Effector memory CD4-positive, alpha-beta T cell (primary cell): ENCODE data around the gene TWIST2.
A peak's percentile ranks its signal among the peaks of the same experiment; 100 is the strongest.

ENCODE experiments used
- DNase-seq, 3 donors: peaks; one replicate each; pipeline ENCODE4 v3.0.0-alpha.2; 2020
- H3K27ac ChIP-seq: 2 replicates; pipeline ENCODE4 v1.7.0; 2013; ENCODE audit warnings: mild to moderate bottlenecking, low read length, moderate library complexity; ENCODE audit not compliant: insufficient read depth, poor library complexity, severe bottlenecking
- H3K27me3 ChIP-seq: replicated peaks from 2 replicates; pipeline ENCODE4 v1.7.0; 2013; ENCODE audit warnings: mild to moderate bottlenecking, low read length; ENCODE audit not compliant: insufficient read depth, control insufficient read depth, poor library complexity, severe bottlenecking
- H3K36me3 ChIP-seq: 2 replicates; pipeline ENCODE4 v1.7.0; 2013; ENCODE audit warnings: mild to moderate bottlenecking, low read length, moderate library complexity; ENCODE audit not compliant: control insufficient read depth, insufficient read depth
- H3K4me1 ChIP-seq: 2 replicates; pipeline ENCODE4 v1.7.0; 2013; ENCODE audit warnings: low read length, mild to moderate bottlenecking; ENCODE audit not compliant: control insufficient read depth, insufficient read depth, poor library complexity, severe bottlenecking
- H3K4me3 ChIP-seq: 2 replicates; pipeline ENCODE4 v1.7.0; 2013; ENCODE audit warnings: low read length, low read depth, mild to moderate bottlenecking; ENCODE audit not compliant: insufficient read depth, poor library complexity, severe bottlenecking
- H3K9me3 ChIP-seq: 2 replicates; pipeline ENCODE4 v1.7.0; 2013; ENCODE audit warnings: mild to moderate bottlenecking, low read length, moderate library complexity; ENCODE audit not compliant: control insufficient read depth

TWIST2 gene

DNA sequence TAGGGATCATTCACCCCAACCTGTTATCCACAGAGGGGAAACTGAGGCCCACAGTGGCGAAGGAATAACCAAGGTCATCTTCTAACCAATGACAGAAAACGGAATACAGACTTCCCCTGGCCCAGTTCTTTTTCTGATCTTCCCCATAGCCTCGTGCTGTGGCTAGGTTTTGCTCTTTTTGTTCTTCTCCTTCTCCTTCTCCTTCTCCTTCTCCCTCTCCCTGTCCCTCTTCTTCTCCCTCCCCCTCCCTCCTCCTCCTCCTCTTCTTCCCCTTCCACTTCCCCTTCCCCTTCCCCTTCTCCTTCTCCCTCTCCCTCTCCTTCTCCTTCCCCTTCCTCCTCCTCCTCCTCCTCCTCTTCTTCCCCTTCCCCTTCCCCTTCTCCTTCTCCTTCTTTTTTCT lies 12.9 kb upstream of the TWIST2 start:
- DNase-seq, result no peak
- Histone ChIP-seq H3K27ac (no peak overlapping the region), H3K4me1 (no peaks in the 10 kb centered on the region), H3K4me3 (no peak overlapping the region), H3K9me3 (no peaks in the 10 kb centered on the region), H3K27me3 (no peaks in the 10 kb centered on the region), H3K36me3 (no peaks in the 10 kb centered on the region)

DNA sequence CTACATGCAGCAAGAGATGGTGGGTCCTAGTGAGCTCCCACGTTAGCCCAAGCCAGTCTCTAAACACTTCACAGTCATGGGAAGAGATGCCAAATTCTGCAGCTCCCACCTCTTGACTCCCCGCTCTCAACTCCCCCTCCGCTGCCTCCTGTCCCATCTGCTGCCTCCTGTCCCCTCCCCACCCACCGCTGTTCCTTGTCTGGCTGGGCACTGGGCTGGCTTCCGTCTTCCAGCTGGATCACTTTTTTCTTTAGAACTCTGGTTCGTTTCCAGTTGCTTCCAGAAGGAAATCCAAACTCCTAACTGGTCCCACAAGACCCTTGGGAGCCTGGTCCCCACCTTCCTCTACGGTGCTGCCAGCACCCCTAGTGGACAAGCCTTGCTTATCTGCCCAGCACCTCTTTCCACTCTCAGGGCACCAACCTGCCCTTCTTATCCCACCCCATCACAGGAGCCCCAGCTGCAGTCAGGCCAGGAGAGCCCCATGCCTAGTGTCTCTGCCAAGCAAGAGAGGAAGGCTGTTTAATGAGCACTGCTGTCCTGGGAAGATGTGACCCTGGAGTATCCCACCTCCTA lies 12.1 kb upstream of the TWIST2 start:
- Histone ChIP-seq H3K4me1 (no peaks in the 10 kb centered on the region), H3K27ac (no peak overlapping the region), H3K4me3 (no peak overlapping the region), H3K27me3 (no peaks in the 10 kb centered on the region), H3K36me3 (no peaks in the 10 kb centered on the region), H3K9me3 (no peaks in the 10 kb centered on the region)
- no peak for DNase-seq

DNA sequence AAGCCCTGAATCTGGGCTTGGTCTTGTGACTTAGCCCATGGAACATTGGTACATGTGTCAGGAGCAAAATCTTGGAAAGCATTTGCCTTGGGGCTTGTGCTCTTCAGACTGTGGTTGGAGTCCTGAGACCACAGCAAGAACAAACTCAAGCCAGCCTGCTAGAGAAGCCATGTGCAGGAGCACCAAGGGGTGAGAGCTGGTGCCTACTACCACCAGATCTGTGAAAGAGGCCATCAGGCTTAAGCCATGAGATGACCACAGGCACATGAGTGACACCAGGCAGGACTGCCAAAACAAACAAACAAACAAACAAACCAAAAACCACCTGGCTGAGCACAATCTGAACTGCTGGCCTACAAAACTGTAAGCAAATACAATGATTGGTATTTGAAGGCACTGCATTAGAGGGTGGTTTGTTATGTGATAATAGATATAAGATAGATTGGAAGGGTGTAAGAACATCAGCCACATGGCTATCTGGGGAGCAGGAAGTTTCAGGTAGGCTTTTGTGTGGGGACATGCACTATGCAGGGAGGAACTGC lies 9.0 kb upstream of the TWIST2 start:
- Histone ChIP-seq H3K27ac (no peak overlapping the region), H3K4me3 (no peak overlapping the region), H3K9me3 (no peaks in the 10 kb centered on the region), H3K36me3 (no peaks in the 10 kb centered on the region), H3K4me1 (no peaks in the 10 kb centered on the region), H3K27me3 (no peaks in the 10 kb centered on the region)
- no peak for DNase-seq

DNA sequence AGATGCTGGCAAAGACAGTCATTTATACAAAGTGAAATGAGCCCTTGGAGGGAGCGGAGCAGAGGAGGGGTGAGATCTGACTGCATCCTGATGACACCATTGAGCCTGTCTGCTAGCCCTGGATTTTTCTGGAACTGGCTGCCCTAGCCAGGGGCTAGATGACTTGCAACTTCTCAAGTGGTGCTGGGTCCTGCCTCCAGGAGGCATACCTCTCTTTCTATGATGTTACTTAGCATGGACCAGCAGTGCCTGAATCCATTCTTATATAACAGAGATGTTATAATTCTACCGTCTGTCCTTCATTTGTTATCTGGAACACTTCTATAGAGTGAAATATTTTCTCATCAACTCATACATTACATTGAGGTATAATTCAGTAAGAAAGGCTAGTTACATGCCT lies 8.5 kb upstream of the TWIST2 start:
- Histone ChIP-seq H3K4me1 (no peaks in the 10 kb centered on the region), H3K36me3 (no peaks in the 10 kb centered on the region), H3K4me3 (no peak overlapping the region), H3K9me3 (no peaks in the 10 kb centered on the region), H3K27ac (no peak overlapping the region), H3K27me3 (no peaks in the 10 kb centered on the region)
- DNase-seq, result no peak

DNA sequence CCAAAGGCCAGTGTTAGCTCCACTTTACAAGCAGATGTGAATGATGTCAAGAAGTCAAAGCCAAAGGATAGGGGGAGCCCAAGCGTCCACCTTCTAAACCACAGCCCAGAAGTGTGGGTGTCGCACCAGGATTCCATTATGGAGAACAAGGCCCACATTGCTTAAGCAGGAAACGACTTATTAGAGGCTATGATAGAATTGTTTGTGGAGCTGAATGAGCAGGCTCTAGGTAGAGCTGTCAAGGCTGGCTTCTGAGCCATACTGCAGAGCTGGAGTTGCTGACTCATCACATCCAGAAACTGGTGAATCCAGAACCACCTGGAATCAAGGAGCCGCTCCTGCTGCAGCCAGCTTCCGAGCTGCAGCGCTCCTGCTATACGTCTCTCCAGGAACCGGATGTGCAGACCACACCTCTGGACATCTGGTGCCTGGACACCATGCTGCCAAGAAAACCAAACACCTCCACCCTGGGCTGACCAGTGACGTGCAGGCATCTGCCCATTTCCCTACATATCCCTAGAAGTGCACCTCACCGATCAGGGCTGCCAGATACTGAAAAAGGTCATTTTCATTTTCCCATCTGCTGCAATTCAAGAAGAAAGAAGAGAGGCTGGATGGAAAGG lies 6.2 kb upstream of the TWIST2 start:
- Histone ChIP-seq H3K27ac (no peak overlapping the region), H3K9me3 (no peaks in the 10 kb centered on the region), H3K4me3 (no peak overlapping the region), H3K4me1 (no peaks in the 10 kb centered on the region), H3K27me3 (no peaks in the 10 kb centered on the region), H3K36me3 (no peaks in the 10 kb centered on the region)
- no peak for DNase-seq

DNA sequence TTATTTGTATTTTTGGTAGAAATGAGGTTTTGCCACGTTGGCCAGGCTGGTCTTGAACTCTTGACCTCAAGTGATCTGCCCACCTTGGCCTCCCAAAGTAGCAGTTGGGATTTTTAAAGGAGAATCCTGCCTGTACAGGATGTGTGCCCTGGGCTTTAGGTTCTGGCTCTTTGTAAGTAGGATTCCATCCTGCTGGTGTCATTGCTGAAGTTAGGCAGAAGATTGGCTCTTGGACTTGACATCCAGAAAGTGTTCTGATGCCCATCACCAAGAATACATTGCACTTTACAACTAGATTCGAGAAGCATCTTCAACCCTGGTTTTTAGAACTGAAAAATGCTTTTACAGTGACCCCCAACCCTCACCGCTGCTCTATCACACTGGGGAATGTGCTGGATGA lies 4.4 kb upstream of the TWIST2 start:
- no peaks in the 10 kb centered on the region for H3K9me3 ChIP-seq
- H3K4me1 ChIP-seq, result peaks cover 7% of the 10 kb centered on the region
- H3K36me3 ChIP-seq, result no peaks in the 10 kb centered on the region
- no peak overlapping the region for H3K4me3 ChIP-seq
- no peak overlapping the region for H3K27ac ChIP-seq
- H3K27me3 ChIP-seq, result no peaks in the 10 kb centered on the region
- no peak for DNase-seq

DNA sequence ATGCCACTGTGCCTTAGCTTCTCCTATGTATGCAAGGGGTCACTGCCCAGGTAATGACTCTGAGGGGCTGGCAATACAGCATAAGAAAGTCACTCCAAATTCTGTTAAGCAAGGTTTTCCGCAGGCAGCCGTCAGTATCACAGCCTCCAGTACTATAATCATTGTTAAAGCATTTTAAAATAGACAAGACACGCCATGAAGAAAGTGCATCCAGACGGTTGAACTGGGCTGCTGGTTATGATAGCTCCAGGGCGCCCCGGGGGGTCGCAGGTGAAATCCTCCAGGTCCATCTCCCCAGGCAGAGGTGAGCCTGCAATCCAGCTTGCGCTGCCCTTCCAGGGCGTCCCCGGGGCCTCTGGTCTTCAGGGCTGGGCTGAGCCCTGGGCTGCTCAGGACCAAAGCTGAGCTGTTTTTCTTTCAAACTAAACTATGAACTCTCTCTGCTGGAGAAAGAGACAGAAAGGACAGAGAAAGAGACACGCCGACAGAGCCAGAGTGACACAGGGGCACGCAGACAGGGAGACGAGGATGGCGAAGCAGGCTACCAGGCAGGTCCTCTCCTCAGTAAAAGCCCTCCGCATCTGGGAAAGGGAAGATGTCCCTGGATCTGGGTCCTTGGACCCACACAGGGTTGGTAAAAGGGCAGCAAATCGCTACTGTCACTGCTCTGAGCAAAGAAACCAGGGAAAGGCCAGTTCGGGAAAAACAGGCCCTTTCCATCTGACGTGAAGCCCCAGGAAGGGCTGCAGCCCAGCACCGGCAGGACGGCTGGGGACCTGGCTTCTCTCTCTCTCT lies 2.1 kb upstream of the TWIST2 start:
- H3K4me3 ChIP-seq, result no peak overlapping the region

DNA sequence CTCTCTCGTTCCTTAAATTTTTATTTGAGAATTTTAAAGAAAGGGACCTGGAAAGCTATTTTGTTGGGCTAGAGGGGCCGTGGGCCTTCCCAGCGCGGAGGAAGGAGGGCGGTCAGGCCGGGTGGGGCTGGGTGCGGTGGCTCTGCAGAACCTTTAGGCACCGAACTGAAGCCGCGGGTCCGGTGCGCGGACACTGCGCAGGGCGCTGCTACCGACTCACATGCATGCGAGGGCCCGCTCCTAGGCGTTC lies 1.6 kb upstream of the TWIST2 start:
- Histone ChIP-seq H3K9me3 (no peaks in the 10 kb centered on the region), H3K27ac (no peak overlapping the region), H3K4me1 (peaks cover 7% of the 10 kb centered on the region), H3K27me3 (peaks cover 4% of the 10 kb centered on the region), H3K36me3 (no peaks in the 10 kb centered on the region), H3K4me3 (no peak overlapping the region)
- DNase-seq, result no peak

More for the DNA sequence above, 2.1 kb upstream of the TWIST2 start:
- Histone ChIP-seq H3K36me3 (no peaks in the 10 kb centered on the region), H3K27ac (no peak overlapping the region), H3K27me3 (peaks cover 4% of the 10 kb centered on the region), H3K4me1 (peaks cover 7% of the 10 kb centered on the region), H3K9me3 (no peaks in the 10 kb centered on the region)
- no peak for DNase-seq

DNA sequence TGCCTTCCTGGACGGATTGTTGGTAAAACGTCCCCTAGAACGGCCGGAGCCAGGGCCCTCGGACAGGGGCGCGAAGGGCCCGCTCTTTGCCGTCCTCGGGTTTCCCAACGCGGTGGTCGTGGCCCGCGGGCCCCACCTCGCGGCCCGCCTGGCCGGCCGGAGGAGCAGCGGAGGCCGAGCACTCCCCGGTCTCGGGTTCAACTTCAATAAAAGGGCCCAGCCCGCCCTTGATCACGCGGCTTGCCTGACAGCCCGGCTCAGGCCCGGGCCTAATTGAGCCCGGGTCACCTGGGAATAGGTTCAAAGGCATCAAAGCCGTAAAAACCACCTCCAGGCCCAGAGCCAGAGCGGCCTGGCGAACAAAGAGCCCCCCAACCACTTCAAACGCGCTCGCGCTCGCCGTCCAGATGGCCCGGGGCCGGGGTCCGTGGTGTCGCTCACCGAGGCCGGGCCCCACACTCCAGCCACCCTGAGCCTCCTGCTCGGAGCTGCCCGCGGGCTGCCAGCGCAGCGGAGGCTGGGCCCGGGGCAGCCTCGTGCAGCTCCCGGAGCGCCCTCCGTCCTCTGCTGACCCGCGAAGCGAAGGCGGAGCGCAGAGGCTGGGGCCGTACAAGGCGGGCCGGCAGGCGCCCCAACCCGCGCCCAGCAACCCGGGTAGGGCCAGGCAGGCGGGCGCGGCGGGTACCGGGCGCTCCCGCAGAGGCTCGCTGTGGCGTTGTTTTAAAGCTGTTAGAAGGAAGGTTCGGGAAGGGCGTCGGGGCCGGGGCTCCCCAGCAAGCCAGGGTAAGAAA lies 1.1 kb upstream of the TWIST2 start:
- Histone ChIP-seq H3K4me1 (peaks cover 7% of the 10 kb centered on the region), H3K4me3 (no peak overlapping the region), H3K36me3 (no peaks in the 10 kb centered on the region), H3K27me3 (peaks cover 4% of the 10 kb centered on the region), H3K27ac (no peak overlapping the region), H3K9me3 (no peaks in the 10 kb centered on the region)
- DNase-seq, result no peak

DNA sequence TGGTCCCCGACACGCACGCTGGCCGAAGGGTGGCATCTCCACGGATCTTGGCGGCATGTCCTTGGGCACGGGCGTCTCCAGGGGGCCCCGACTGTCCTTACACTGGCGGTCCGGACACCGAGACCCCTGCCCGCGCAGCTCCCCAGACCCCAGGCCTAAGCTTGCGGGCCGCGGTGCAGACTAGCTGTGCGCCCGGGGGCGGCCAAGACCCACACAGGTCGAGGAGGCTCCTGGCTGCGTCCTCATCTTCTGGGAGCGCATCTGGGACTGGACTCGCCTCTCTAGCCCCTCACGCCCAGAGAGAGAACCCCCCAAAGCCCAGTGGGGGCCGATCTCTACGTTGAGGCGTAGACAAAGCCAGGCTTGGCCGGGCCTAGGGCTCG lies 475 bp upstream of the TWIST2 start:
- peaks cover 7% of the 10 kb centered on the region for H3K4me1 ChIP-seq
- peaks cover 4% of the 10 kb centered on the region for H3K27me3 ChIP-seq
- no peak for DNase-seq
- no peaks in the 10 kb centered on the region for H3K36me3 ChIP-seq
- H3K9me3 ChIP-seq, result no peaks in the 10 kb centered on the region
- peak overlapping the region; percentile 39 for H3K4me3 ChIP-seq
- no peak overlapping the region for H3K27ac ChIP-seq
